T-helper 2 cell treated with Interferon-gamma antibody and Interleukin-4, amounts not matched to agents 5 μg/mL and 100 μg/mL, for 36 hours (primary cell): ENCODE data around the gene PITPNC1.

Source experiments
- DNase-seq: peaks from one replicate; pipeline ENCODE4 v3.0.0; 2021; ENCODE audit warnings: low spot score
- H3K27ac Mint-ChIP-seq: one replicate; pipeline ENCODE4 v1.8.0; 2021; ENCODE audit warnings: mild to moderate bottlenecking, mixed read lengths
- H3K27me3 Mint-ChIP-seq: one replicate; pipeline ENCODE4 v1.8.0; 2021; ENCODE audit warnings: low read depth, mixed read lengths
- H3K36me3 Mint-ChIP-seq: one replicate; pipeline ENCODE4 v1.8.0; 2021; ENCODE audit warnings: low read depth, mixed read lengths
- H3K4me1 Mint-ChIP-seq: one replicate; pipeline ENCODE4 v1.8.0; 2021; ENCODE audit warnings: low read depth, mixed read lengths
- H3K4me3 Mint-ChIP-seq: one replicate; pipeline ENCODE4 v1.8.0; 2022; ENCODE audit warnings: mild to moderate bottlenecking, moderate library complexity, mixed read lengths
- H3K9me3 Mint-ChIP-seq: one replicate; pipeline ENCODE4 v1.8.0; 2021; ENCODE audit warnings: mixed read lengths

PITPNC1 gene

GRCh38 chr17:67526700-67527099 is 149.6 kb downstream of the PITPNC1 start:
- DNase-seq = no peak
- Mint-ChIP-seq H3K27ac (no peak overlapping the region), H3K4me1 (no peaks in the 10 kb centered on the region), H3K36me3 (no peaks in the 10 kb centered on the region), H3K27me3 (no peaks in the 10 kb centered on the region), H3K4me3 (no peak overlapping the region), H3K9me3 (no peaks in the 10 kb centered on the region)

GRCh38 chr17:67528751-67529436 is 151.8 kb downstream of the PITPNC1 start:
- no peaks in the 10 kb centered on the region for H3K36me3 Mint-ChIP-seq
- no peaks in the 10 kb centered on the region for H3K4me1 Mint-ChIP-seq
- H3K27ac Mint-ChIP-seq = no peak overlapping the region
- H3K4me3 Mint-ChIP-seq = no peak overlapping the region
- H3K27me3 Mint-ChIP-seq = no peaks in the 10 kb centered on the region
- H3K9me3 Mint-ChIP-seq = no peaks in the 10 kb centered on the region
- DNase-seq = no peak

GRCh38 chr17:67531291-67531690 is 154.2 kb downstream of the PITPNC1 start:
- peaks cover 4% of the 10 kb centered on the region for H3K36me3 Mint-ChIP-seq
- H3K4me3 Mint-ChIP-seq = no peak overlapping the region
- H3K27me3 Mint-ChIP-seq = no peaks in the 10 kb centered on the region
- no peaks in the 10 kb centered on the region for H3K4me1 Mint-ChIP-seq
- no peak overlapping the region for H3K27ac Mint-ChIP-seq
- H3K9me3 Mint-ChIP-seq = no peaks in the 10 kb centered on the region
- DNase-seq = no peak

- Mint-ChIP-seq H3K4me1 (no peaks in the 10 kb centered on the region), H3K27me3 (no peaks in the 10 kb centered on the region), H3K27ac (no peak overlapping the region), H3K4me3 (no peak overlapping the region), H3K36me3 (peaks cover 4% of the 10 kb centered on the region), H3K9me3 (no peaks in the 10 kb centered on the region)
- no peak for DNase-seq
These were observed 155.3 kb downstream of the PITPNC1 start for GRCh38 chr17:67532326-67532871.

GRCh38 chr17:67534941-67535340 is 157.9 kb downstream of the PITPNC1 start:
- Mint-ChIP-seq H3K27me3 (no peaks in the 10 kb centered on the region), H3K4me3 (no peak overlapping the region), H3K4me1 (no peaks in the 10 kb centered on the region), H3K36me3 (peaks cover 4% of the 10 kb centered on the region), H3K27ac (no peak overlapping the region), H3K9me3 (no peaks in the 10 kb centered on the region)
- no peak for DNase-seq

GRCh38 chr17:67542219-67543114 is 165.4 kb downstream of the PITPNC1 start:
- H3K27me3 Mint-ChIP-seq = no peaks in the 10 kb centered on the region
- DNase-seq = no peak
- no peaks in the 10 kb centered on the region for H3K9me3 Mint-ChIP-seq

GRCh38 chr17:67544364-67544955 is 167.4 kb downstream of the PITPNC1 start:
- Mint-ChIP-seq H3K9me3 (no peaks in the 10 kb centered on the region), H3K4me3 (no peak overlapping the region), H3K27ac (no peak overlapping the region), H3K4me1 (no peaks in the 10 kb centered on the region), H3K27me3 (no peaks in the 10 kb centered on the region), H3K36me3 (no peaks in the 10 kb centered on the region)
- DNase-seq = no peak

More at GRCh38 chr17:67542219-67543114, 165.4 kb downstream of the PITPNC1 start:
- Mint-ChIP-seq H3K27ac (no peak overlapping the region), H3K4me3 (no peak overlapping the region), H3K36me3 (no peaks in the 10 kb centered on the region), H3K4me1 (no peaks in the 10 kb centered on the region)

GRCh38 chr17:67546578-67547527 is 169.8 kb downstream of the PITPNC1 start:
- Mint-ChIP-seq H3K4me1 (no peaks in the 10 kb centered on the region), H3K27ac (no peak overlapping the region), H3K36me3 (no peaks in the 10 kb centered on the region), H3K9me3 (no peaks in the 10 kb centered on the region), H3K4me3 (no peak overlapping the region), H3K27me3 (no peaks in the 10 kb centered on the region)
- no peak for DNase-seq

GRCh38 chr17:67548693-67549092 is 171.6 kb downstream of the PITPNC1 start:
- H3K9me3 Mint-ChIP-seq = no peaks in the 10 kb centered on the region

GRCh38 chr17:67549820-67550219 is 172.7 kb downstream of the PITPNC1 start:
- DNase-seq = no peak
- Mint-ChIP-seq H3K4me3 (no peak overlapping the region), H3K27me3 (no peaks in the 10 kb centered on the region), H3K27ac (no peak overlapping the region), H3K9me3 (no peaks in the 10 kb centered on the region), H3K36me3 (no peaks in the 10 kb centered on the region), H3K4me1 (no peaks in the 10 kb centered on the region)

More at GRCh38 chr17:67548693-67549092, 171.6 kb downstream of the PITPNC1 start:
- no peak overlapping the region for H3K4me3 Mint-ChIP-seq
- H3K27me3 Mint-ChIP-seq = no peaks in the 10 kb centered on the region
- DNase-seq = no peak
- no peaks in the 10 kb centered on the region for H3K36me3 Mint-ChIP-seq
- no peak overlapping the region for H3K27ac Mint-ChIP-seq
- no peaks in the 10 kb centered on the region for H3K4me1 Mint-ChIP-seq

- no peaks in the 10 kb centered on the region for H3K4me1 Mint-ChIP-seq
- H3K4me3 Mint-ChIP-seq = no peak overlapping the region
- no peaks in the 10 kb centered on the region for H3K27me3 Mint-ChIP-seq
- DNase-seq = no peak
- no peak overlapping the region for H3K27ac Mint-ChIP-seq
- H3K36me3 Mint-ChIP-seq = peaks cover 4% of the 10 kb centered on the region
- H3K9me3 Mint-ChIP-seq = no peaks in the 10 kb centered on the region
These were observed 177.6 kb downstream of the PITPNC1 start for GRCh38 chr17:67554634-67555033.

- no peaks in the 10 kb centered on the region for H3K27me3 Mint-ChIP-seq
- no peaks in the 10 kb centered on the region for H3K4me1 Mint-ChIP-seq
- H3K27ac Mint-ChIP-seq = no peak overlapping the region
- no peak overlapping the region for H3K4me3 Mint-ChIP-seq
- peaks cover 4% of the 10 kb centered on the region for H3K36me3 Mint-ChIP-seq
- H3K9me3 Mint-ChIP-seq = no peaks in the 10 kb centered on the region
- no peak for DNase-seq
These were observed 178.8 kb downstream of the PITPNC1 start for GRCh38 chr17:67555855-67556254.
